Activated B cell treated with CpG ODN at 0.5 μM for 24 hours (primary cell): ENCODE results near the gene RASL10A. TPM values are rescaled to one million over a fixed set of nuclear protein-coding genes. Genes with fewer than 3 reads are reported as not detected.

ENCODE experiments used
- ATAC-seq: fragments of 200-7000 bp; cut with Tn5 transposase; one replicate; pipeline ENCODE4 v1.10.0; 2021; ENCODE audit warnings: low read depth, mild to moderate bottlenecking, moderate library complexity
- CTCF ChIA-PET: fragments of 350-600 bp; sonication (Branson Sonifier 250); formaldehyde crosslinking; loops from one replicate; lab custom pipeline; 2021; ENCODE audit warnings: antibody characterized with exemption; lab: Charles Lee
- POLR2A ChIA-PET: fragments of 350-600 bp; sonication (Branson Sonifier 250); formaldehyde crosslinking; loops from one replicate; lab custom pipeline; 2021; ENCODE audit warnings: antibody characterized with exemption; lab: Charles Lee
- DNase-seq: peaks from one replicate; pipeline ENCODE4 v3.0.0; 2022
- H3K27ac Mint-ChIP-seq: one replicate; pipeline ENCODE4 v1.8.0; 2020; ENCODE audit warnings: mixed read lengths
- H3K27me3 Mint-ChIP-seq: one replicate; pipeline ENCODE4 v1.8.0; 2021; ENCODE audit warnings: mixed read lengths
- H3K36me3 Mint-ChIP-seq: one replicate; pipeline ENCODE4 v1.8.0; 2021; ENCODE audit warnings: low read depth, mixed read lengths
- H3K4me1 Mint-ChIP-seq: one replicate; pipeline ENCODE4 v1.8.0; 2021; ENCODE audit warnings: mixed read lengths
- H3K4me3 Mint-ChIP-seq: one replicate; pipeline ENCODE4 v1.8.0; 2020; ENCODE audit warnings: mild to moderate bottlenecking, mixed read lengths
- H3K9me3 Mint-ChIP-seq: one replicate; pipeline ENCODE4 v1.8.0; 2020; ENCODE audit warnings: mixed read lengths
- CTCF ChIP-seq: fragments of 200-600 bp; IDR thresholded peaks from one replicate; pipeline ENCODE4 v1.8.0; 2022; ENCODE audit warnings: antibody characterized with exemption, mild to moderate bottlenecking
- intact Hi-C: fragments of 100-400 bp; cut with micrococcal nuclease; formaldehyde crosslinking; loops from one replicate; pipeline ENCODE4 v1.15.1; 2024
- total RNA-seq: library from RNA; stranded (reverse); gene quantifications from 2 replicates; pipeline ENCODE4 v1.2.3, GENCODE V29; 2022

Gene RASL10A
- total RNA-seq, 1 donor from 2014 or later, result 1.0 TPM

- ATAC-seq, result no peak
- Mint-ChIP-seq H3K4me3 (no peak overlapping the region), H3K4me1 (no peaks in the 10 kb centered on the region), H3K27ac (no peak overlapping the region), H3K27me3 (no peaks in the 10 kb centered on the region), H3K36me3 (peaks cover 80% of the 10 kb centered on the region), H3K9me3 (no peaks in the 10 kb centered on the region)
- POLR2A ChIA-PET, result no interaction called here
- DNase-seq, result no peak
- TF ChIP-seq CTCF, result no peak
- intact Hi-C loops, result no loop called here
- CTCF ChIA-PET, result no interaction called here
Measured at GRCh38 chr22:29330753-29331152, 15.3 kb upstream of the RASL10A start.

DNA sequence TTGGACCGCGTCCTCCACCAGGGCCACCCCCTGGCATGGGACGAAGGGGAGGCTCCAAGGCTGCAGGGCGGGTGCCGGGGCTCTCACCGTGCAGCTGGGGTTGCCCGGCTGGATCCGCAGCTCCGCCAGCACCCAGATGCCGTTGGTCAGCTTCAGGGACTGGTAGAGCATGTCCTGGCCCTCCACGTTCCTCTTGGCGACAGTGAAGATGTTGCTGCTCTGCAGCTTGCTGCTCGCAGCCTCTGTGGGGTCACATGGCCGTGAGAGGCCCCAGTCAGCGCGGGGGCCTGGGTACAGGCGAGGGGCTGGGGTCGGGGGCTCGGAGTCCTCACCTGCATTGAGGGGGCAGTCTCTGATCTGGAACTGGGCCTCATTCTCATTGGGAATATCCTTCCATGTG lies 14.8 kb upstream of the RASL10A start:
- no peaks in the 10 kb centered on the region for H3K27me3 Mint-ChIP-seq
- CTCF ChIA-PET, result no interaction called here

DNA sequence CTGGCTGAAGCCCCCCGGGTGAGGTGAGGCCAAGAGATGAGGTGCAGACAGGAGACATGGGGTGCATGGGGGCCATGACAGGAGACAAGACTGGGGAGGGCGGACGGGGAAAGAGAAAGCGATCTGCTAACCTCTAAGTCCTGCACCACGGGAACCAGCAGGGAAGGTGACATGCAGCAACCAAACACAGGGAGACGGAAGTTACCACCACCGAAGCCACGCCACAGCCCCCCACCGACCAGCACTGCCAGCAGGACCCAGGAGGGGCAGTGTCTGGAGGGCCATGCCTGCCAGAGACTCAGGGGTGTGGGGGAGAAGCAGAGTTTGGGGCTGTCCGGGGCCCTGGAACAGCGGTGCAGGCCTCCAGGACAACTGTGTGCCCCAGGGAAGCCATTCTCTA lies 14.1 kb upstream of the RASL10A start:
- H3K4me3 Mint-ChIP-seq, result no peak overlapping the region
- intact Hi-C loops, result no loop called here
- ChIA-PET POLR2A (no interaction called here), CTCF (no interaction called here)
- H3K27me3 Mint-ChIP-seq, result no peaks in the 10 kb centered on the region
- H3K9me3 Mint-ChIP-seq, result no peaks in the 10 kb centered on the region
- no peak overlapping the region for H3K27ac Mint-ChIP-seq
- TF ChIP-seq CTCF, result no peak
- DNase-seq, result no peak
- no peaks in the 10 kb centered on the region for H3K4me1 Mint-ChIP-seq
- H3K36me3 Mint-ChIP-seq, result peaks cover 69% of the 10 kb centered on the region
- no peak for ATAC-seq

More for the DNA sequence above, 14.8 kb upstream of the RASL10A start:
- H3K4me3 Mint-ChIP-seq, result no peak overlapping the region
- no peaks in the 10 kb centered on the region for H3K9me3 Mint-ChIP-seq
- POLR2A ChIA-PET, result no interaction called here
- TF ChIP-seq CTCF, result no peak
- H3K36me3 Mint-ChIP-seq, result peaks cover 76% of the 10 kb centered on the region
- DNase-seq, result no peak
- no peaks in the 10 kb centered on the region for H3K4me1 Mint-ChIP-seq
- intact Hi-C loops, result no loop called here
- ATAC-seq, result no peak
- H3K27ac Mint-ChIP-seq, result no peak overlapping the region

DNA sequence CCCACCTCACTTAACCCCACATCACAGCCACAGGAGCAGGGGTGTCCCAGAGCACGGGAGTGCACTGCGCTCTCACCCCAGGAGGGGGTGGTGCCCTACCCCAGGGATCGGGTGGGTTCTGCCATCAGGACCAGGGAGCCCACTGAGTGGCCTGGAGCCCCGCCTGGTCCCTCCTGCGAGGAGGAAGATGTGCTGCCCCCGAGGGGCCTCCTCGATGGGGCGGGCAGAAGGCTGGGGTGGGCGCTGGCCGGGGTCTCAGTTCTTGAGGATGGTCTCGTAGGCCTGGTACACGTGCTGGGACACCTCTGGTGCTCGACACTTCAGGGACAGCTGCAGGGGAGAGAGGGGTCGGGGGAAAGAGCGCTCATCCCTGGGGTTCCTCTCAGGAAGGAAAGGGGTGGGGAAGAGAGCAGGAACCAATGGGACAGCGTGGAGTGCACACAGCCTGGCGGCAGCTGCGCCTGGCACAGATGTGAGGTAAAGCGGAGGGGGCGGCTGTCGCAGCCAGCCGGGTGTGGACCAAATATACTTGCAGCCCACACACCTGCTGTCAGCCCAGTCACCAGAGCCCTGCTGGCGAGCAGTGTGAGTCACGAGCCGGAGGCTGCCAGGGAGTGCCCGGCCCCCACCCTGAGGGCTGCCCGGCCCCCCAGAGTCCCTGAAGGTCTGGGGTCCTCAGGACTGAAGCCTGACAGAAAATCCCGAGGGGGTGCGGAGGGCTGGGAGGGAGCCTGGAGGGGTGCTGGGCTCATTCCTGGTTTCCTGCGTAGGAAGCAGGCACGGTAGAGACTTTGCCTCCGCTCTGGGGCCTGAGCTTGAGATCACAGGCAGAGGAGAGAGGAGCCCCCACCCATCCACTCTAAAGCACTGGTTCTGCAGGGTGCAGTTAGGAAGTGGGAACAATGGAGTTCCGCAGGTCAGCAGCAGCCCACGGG lies 13.3 kb upstream of the RASL10A start:
- Mint-ChIP-seq H3K9me3 (no peaks in the 10 kb centered on the region), H3K36me3 (peaks cover 61% of the 10 kb centered on the region), H3K27ac (no peak overlapping the region), H3K4me3 (no peak overlapping the region), H3K4me1 (no peaks in the 10 kb centered on the region), H3K27me3 (no peaks in the 10 kb centered on the region)
- TF ChIP-seq CTCF, result no peak
- no peak for DNase-seq
- intact Hi-C loops, result no loop called here
- ChIA-PET POLR2A (interaction anchor here (0.6 kb wide), 1 partner anchor 717 kb away, joined by 3 read pairs; no protein-coding TSS in a partner anchor), CTCF (no interaction called here)
- ATAC-seq, result no peak

GRCh38 chr22:29328055-29328454 lies 12.6 kb upstream of the RASL10A start:
- Mint-ChIP-seq H3K27ac (no peak overlapping the region), H3K36me3 (peaks cover 55% of the 10 kb centered on the region), H3K9me3 (no peaks in the 10 kb centered on the region), H3K4me3 (no peak overlapping the region), H3K27me3 (no peaks in the 10 kb centered on the region), H3K4me1 (no peaks in the 10 kb centered on the region)
- no peak for TF ChIP-seq CTCF
- ATAC-seq (no peak), DNase-seq (no peak)
- ChIA-PET CTCF (no interaction called here), POLR2A (interaction anchor here (0.6 kb wide), 1 partner anchor 718 kb away, joined by 3 read pairs; no protein-coding TSS in a partner anchor)
- intact Hi-C loops, result no loop called here
